ENCODE data around the gene EXOC6.
A peak's percentile ranks its signal among the peaks of the same experiment; 100 is the strongest.

DNA sequence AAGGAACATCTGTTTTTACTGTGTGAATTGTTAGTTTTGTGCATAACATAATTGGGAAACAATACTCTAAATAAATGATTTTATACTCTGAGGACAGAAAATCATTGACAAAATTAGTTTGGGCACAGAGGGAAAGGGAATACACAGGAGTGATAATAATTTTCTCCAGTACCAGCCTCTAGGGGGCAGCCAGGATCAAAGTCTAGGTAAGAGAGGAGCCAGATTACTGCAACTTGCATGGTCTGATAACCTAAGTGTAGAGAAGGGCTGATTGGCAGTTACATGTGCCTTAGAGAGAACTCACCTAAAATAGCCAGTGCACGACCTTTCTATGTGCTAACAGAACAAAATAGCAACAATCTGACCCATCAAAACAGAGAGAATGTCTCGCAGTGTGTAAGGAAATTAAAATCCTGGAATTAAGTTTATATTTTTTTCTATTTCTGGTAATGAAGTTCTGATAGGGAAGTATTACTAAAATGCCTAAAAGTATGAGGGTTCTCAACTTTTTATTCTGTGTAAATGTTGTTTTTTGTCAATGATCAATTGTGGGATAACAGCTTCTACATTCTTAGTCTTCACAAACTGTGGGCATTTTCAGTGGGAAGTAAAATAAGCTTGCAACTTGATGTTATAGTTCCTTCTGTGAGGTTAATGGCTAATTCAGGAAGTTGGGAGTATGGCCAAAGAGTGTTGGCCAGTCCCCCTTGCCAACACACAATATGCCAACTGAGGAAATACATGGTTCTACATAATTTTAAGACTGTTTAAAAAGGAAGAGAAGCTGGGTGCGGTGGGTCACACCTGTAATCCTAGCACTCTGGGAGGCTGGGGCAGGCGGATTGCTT is 66.4 kb downstream of the EXOC6 start:
- no peak for TF ChIP-seq POLR2A (IDR thresholded peaks at IDR 0.05)
- TF ChIP-seq CTCF (IDR thresholded peaks at IDR 0.05), result peak; percentile 60 to 74 (median 67)
